ENCODE data around the gene KCNQ4. TPM values are rescaled to one million over a fixed set of nuclear protein-coding genes. Genes with fewer than 3 reads are reported as not detected.

The KCNQ4 gene
- total RNA-seq, 1 donor from 2014 or later, result under 0.01 TPM

DNA sequence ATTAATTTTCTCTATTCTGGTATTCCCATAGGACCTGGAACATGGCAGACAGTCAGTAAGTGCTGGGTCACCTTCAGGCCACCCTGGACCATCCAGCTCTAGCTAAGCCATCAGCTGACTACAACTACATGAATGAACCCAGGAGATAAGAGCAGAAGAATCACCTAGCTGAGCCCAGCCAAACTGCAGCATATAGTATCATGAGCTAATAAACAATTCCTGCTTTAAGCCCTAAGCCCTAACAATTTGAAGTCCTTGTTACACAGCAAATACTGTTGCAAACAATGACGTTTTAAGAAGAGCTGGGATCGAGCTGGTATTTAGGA is 92.8 kb downstream of the KCNQ4 start:
- DNase-seq (ENCODE audit: low read depth), result no peak

GRCh38 chr1:40876891-40877290 is 93.3 kb downstream of the KCNQ4 start:
- H3K27me3 ChIP-seq (ENCODE audit: control insufficient read depth, insufficient read depth, low read length), result no peaks in the 10 kb centered on the region
- no peak overlapping the region for H3K4me3 ChIP-seq (ENCODE audit: low read depth, low read length)
- DNase-seq (ENCODE audit: low read depth) (no peak), FAIRE-seq (no peak)
- H3K36me3 ChIP-seq (ENCODE audit: control insufficient read depth, insufficient read depth, low read length), result no peaks in the 10 kb centered on the region
- TF ChIP-seq, protein P1, sequence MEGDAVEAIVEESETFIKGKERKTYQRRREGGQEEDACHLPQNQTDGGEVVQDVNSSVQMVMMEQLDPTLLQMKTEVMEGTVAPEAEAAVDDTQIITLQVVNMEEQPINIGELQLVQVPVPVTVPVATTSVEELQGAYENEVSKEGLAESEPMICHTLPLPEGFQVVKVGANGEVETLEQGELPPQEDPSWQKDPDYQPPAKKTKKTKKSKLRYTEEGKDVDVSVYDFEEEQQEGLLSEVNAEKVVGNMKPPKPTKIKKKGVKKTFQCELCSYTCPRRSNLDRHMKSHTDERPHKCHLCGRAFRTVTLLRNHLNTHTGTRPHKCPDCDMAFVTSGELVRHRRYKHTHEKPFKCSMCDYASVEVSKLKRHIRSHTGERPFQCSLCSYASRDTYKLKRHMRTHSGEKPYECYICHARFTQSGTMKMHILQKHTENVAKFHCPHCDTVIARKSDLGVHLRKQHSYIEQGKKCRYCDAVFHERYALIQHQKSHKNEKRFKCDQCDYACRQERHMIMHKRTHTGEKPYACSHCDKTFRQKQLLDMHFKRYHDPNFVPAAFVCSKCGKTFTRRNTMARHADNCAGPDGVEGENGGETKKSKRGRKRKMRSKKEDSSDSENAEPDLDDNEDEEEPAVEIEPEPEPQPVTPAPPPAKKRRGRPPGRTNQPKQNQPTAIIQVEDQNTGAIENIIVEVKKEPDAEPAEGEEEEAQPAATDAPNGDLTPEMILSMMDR (IDR thresholded peaks at IDR 0.05; ENCODE audit: insufficient read depth, low read length, severe bottlenecking), result no peak

More for the DNA sequence above, 92.8 kb downstream of the KCNQ4 start:
- H3K4me3 ChIP-seq (ENCODE audit: low read depth, low read length), result no peak overlapping the region
- H3K36me3 ChIP-seq (ENCODE audit: control insufficient read depth, insufficient read depth, low read length), result no peaks in the 10 kb centered on the region
- no peak for FAIRE-seq
- TF ChIP-seq, protein P1 (IDR thresholded peaks at IDR 0.05; ENCODE audit: insufficient read depth, low read length, severe bottlenecking), result no peak
- H3K27me3 ChIP-seq (ENCODE audit: control insufficient read depth, insufficient read depth, low read length), result no peaks in the 10 kb centered on the region

DNA sequence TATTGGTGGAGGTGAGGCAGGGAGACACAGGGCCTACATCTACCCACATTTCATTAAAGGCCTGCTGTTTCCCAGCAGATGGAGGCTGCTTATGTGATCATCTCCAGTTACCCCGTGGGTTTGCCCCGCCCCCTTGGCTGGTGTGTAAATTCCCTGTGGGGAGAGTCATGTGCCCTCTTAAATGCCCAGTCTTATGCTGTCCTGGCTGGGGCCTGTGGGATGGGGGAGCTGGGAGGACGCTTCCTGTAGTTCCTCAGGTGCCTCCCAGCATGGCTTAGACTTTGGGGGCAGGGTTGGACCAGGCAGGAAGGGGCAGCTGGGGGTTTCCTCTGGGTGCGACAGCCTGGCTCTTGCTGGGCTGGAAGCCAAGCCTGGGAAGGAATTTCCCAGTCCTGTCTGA is 94.1 kb downstream of the KCNQ4 start:
- Histone ChIP-seq H3K4me3 (ENCODE audit: low read depth, low read length) (no peak overlapping the region), H3K27me3 (ENCODE audit: control insufficient read depth, insufficient read depth, low read length) (no peaks in the 10 kb centered on the region), H3K36me3 (ENCODE audit: control insufficient read depth, insufficient read depth, low read length) (no peaks in the 10 kb centered on the region)
- peak; percentile 80 for DNase-seq (ENCODE audit: low read depth)
- no peak for FAIRE-seq
- TF ChIP-seq, protein P1 (IDR thresholded peaks at IDR 0.05; ENCODE audit: insufficient read depth, low read length, severe bottlenecking), result no peak

DNA sequence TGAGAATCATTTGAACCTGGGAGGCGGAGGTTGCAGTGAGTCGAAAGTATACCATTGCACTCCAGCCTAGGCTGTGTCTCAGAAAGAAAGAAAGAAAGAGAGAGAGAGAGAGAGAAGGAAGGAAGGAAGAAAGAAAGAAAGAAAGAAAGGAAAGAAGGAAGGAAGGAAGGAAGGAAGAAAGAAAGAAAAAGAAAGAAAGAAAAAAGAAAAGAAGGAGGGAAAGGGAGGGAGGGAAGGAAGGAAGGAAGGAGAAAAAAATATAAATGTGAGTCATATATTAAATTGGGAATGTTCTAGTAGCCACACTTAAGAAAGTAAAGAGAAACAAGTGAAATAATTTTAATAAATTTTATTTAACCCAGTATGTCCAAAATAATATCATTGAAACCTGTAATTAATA is 95.3 kb downstream of the KCNQ4 start:
- no peak for DNase-seq (ENCODE audit: low read depth)
- no peaks in the 10 kb centered on the region for H3K27me3 ChIP-seq (ENCODE audit: control insufficient read depth, insufficient read depth, low read length)
- no peak for FAIRE-seq
- no peak overlapping the region for H3K4me3 ChIP-seq (ENCODE audit: low read depth, low read length)
- no peaks in the 10 kb centered on the region for H3K36me3 ChIP-seq (ENCODE audit: control insufficient read depth, insufficient read depth, low read length)
- TF ChIP-seq, protein P1 (IDR thresholded peaks at IDR 0.05; ENCODE audit: insufficient read depth, low read length, severe bottlenecking), result no peak

DNA sequence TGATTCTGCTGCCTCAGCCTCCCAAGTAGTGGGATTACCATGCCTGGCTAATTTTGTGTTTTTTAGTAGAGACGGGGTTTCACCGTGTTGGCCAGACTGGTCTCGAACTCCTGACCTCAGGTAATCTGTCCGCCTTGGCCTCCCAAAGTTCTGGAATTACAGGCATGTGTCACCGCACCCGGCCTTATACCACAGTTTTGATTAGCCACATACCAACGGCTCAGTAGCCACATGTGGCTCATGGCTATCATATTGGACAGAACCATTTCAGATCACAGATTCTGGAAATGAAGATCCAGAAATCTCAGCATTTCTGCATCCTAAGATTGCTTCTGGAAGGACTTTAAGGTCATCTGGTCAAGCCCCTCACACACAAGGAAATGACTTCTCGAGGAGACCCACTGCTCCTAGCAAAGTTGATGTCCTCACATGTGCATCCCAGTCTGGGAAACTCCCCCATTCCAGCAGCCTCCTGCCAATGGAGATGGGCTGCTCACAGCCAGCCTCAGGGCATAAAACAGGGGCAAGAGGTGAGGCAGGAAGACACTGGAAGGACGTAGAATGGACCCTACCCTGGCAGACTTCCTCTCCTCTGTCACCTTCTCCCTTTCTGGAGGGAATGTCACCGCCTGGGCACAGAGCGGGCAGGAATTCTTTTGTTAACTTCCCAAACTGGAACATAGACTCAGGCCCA is 96.0 kb downstream of the KCNQ4 start:
- TF ChIP-seq, protein P1 (IDR thresholded peaks at IDR 0.05; ENCODE audit: insufficient read depth, low read length, severe bottlenecking), result no peak
- Histone ChIP-seq H3K36me3 (ENCODE audit: control insufficient read depth, insufficient read depth, low read length) (no peaks in the 10 kb centered on the region), H3K27me3 (ENCODE audit: control insufficient read depth, insufficient read depth, low read length) (no peaks in the 10 kb centered on the region), H3K4me3 (ENCODE audit: low read depth, low read length) (no peak overlapping the region)
- no peak for DNase-seq (ENCODE audit: low read depth)
- no peak for FAIRE-seq

Measured in bronchial epithelial cell (primary cell).